Caco-2 (cell line): Measurements from ENCODE around the gene CARD9. TPM values are rescaled to one million over a fixed set of nuclear protein-coding genes. Genes with fewer than 3 reads are reported as not detected.

Experiments
- BruUV-seq: library from RNA; stranded (reverse); fragments of 400-500 nt; replicated peaks from 2 replicates; lab custom pipeline; 2021; lab: Mats Ljungman, UMichigan
- CTCF ChIA-PET: fragments of 300-600 bp; sonication (Branson Sonifier 250); formaldehyde crosslinking; loops from one replicate; lab custom pipeline; 2022; ENCODE audit warnings: antibody characterized with exemption; lab: Charles Lee
- POLR2A ChIA-PET: fragments of 300-600 bp; sonication (Branson Sonifier 250); formaldehyde crosslinking; loops from one replicate; lab custom pipeline; 2022; ENCODE audit warnings: antibody characterized with exemption; lab: Charles Lee
- DNase-seq, 2 experiments: peaks; one replicate each; pipeline versions ENCODE4 v3.0.0 to v3.0.0-alpha.2; 2020 to 2022
- H3K27me3 ChIP-seq: replicated peaks from 2 replicates; pipeline ENCODE4 v1.6.0; 2011; ENCODE audit warnings: low read length; ENCODE audit not compliant: control insufficient read depth, insufficient read depth
- H3K36me3 ChIP-seq: 2 replicates; pipeline ENCODE4 v1.5.1; 2011; ENCODE audit warnings: low read length; ENCODE audit not compliant: control insufficient read depth, insufficient read depth
- H3K4me1 ChIP-seq: fragments of 250-450 bp; sonication (Bioruptor Pico); 2 replicates; pipeline ENCODE4 v1.5.1; 2020; ENCODE audit warnings: mild to moderate bottlenecking
- H3K4me3 ChIP-seq: 2 replicates; pipeline ENCODE4 v1.5.1; 2011; ENCODE audit warnings: low read depth, mild to moderate bottlenecking, control low read depth, low read length
- H3K9me3 ChIP-seq: fragments of 250-450 bp; sonication (Bioruptor Pico); 2 replicates; pipeline ENCODE4 v1.5.1; 2020; ENCODE audit warnings: mild to moderate bottlenecking, moderate library complexity
- H3K27ac Mint-ChIP-seq: one replicate; pipeline ENCODE4 v1.8.0; 2022; ENCODE audit warnings: mixed read lengths; ENCODE audit not compliant: unreplicated experiment
- H3K27me3 Mint-ChIP-seq: one replicate; pipeline ENCODE4 v1.8.0; 2022; ENCODE audit warnings: mixed read lengths; ENCODE audit not compliant: insufficient read depth, unreplicated experiment
- H3K36me3 Mint-ChIP-seq: one replicate; pipeline ENCODE4 v1.8.0; 2022; ENCODE audit warnings: mild to moderate bottlenecking, mixed read lengths; ENCODE audit not compliant: insufficient read depth, unreplicated experiment
- H3K4me1 Mint-ChIP-seq: one replicate; pipeline ENCODE4 v1.8.0; 2022; ENCODE audit warnings: low read depth, mixed read lengths; ENCODE audit not compliant: unreplicated experiment
- H3K4me3 Mint-ChIP-seq: one replicate; pipeline ENCODE4 v1.8.0; 2022; ENCODE audit warnings: mild to moderate bottlenecking, moderate library complexity, mixed read lengths; ENCODE audit not compliant: unreplicated experiment
- H3K9me3 Mint-ChIP-seq: one replicate; pipeline ENCODE4 v1.8.0; 2022; ENCODE audit warnings: mixed read lengths; ENCODE audit not compliant: unreplicated experiment
- intact Hi-C: fragments of 100-400 bp; cut with micrococcal nuclease; formaldehyde crosslinking; loops from one replicate; pipeline ENCODE4 v1.10.0; 2022; ENCODE audit not compliant: unreplicated experiment
- total RNA-seq: library from RNA; stranded (reverse); gene quantifications from 2 replicates; pipeline ENCODE4 v1.2.3, GENCODE V29; 2022
- TF ChIP-seq, protein P1 (sequence below), 2 experiments: fragments of 200-600 bp in 1 of 2; IDR thresholded peaks; 1 replicate in 1 of 2; 2 replicates in 1 of 2; pipeline versions ENCODE4 v1.5.1 to v1.8.0; 2011 to 2022; ENCODE audit warnings: antibody characterized with exemption in 1 of 2, control low read depth in 1 of 2, inconsistent platforms in 1 of 2, low read depth in 1 of 2, low read length in 1 of 2, mild to moderate bottlenecking in 1 of 2, moderate library complexity in 1 of 2; ENCODE audit not compliant: insufficient read depth in 1 of 2, severe bottlenecking in 1 of 2, unreplicated experiment in 1 of 2

The CARD9 gene
- total RNA-seq, 1 experiment from 2014 or later: 1.7 TPM

DNA sequence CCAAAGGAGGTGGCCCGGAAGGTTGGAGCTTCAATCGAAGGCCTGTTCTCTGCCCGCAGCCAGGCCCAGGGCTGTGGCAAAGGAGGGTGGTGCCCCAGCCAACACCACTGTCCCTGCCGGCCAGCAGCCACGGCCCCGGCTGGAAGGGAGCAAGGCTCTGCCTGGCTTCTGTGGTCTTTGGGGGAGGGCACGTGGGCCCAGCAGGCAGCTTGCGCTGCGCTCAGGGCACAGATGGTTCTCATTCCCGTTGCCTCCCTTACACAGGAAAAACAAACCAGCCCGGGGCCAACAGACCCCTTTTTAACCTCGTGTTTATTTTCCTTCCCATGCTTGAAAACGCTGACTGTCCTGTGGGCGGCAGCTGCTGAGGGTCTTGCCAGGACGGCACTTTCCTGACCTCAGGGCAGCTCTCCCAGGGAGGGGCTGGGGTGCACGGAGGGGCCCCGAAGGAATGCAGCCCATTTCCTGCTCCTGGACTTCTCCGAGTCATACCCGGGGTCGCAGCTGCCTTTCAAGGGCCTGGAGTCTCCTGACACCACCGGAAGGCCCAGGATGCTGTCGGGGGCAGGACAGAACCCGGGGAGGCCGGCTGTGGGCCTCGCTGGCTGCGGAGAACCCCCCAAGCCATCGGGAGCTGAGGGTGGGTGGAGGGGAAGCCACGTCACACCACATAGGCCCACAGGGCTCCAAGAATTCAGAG is 47.3 kb downstream of the CARD9 start:
- CTCF ChIA-PET: no interaction called here
- peaks cover 34% of the 10 kb centered on the region for H3K4me1 ChIP-seq
- H3K9me3 Mint-ChIP-seq: no peaks in the 10 kb centered on the region
- no peaks in the 10 kb centered on the region for H3K27me3 ChIP-seq
- H3K4me1 Mint-ChIP-seq: peaks cover 6% of the 10 kb centered on the region
- H3K36me3 Mint-ChIP-seq: peaks cover 9% of the 10 kb centered on the region
- TF ChIP-seq, protein P1, sequence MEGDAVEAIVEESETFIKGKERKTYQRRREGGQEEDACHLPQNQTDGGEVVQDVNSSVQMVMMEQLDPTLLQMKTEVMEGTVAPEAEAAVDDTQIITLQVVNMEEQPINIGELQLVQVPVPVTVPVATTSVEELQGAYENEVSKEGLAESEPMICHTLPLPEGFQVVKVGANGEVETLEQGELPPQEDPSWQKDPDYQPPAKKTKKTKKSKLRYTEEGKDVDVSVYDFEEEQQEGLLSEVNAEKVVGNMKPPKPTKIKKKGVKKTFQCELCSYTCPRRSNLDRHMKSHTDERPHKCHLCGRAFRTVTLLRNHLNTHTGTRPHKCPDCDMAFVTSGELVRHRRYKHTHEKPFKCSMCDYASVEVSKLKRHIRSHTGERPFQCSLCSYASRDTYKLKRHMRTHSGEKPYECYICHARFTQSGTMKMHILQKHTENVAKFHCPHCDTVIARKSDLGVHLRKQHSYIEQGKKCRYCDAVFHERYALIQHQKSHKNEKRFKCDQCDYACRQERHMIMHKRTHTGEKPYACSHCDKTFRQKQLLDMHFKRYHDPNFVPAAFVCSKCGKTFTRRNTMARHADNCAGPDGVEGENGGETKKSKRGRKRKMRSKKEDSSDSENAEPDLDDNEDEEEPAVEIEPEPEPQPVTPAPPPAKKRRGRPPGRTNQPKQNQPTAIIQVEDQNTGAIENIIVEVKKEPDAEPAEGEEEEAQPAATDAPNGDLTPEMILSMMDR (IDR thresholded peaks at IDR 0.05; ENCODE audit: insufficient read depth in 1 of 2, low read depth in 1 of 2, low read length in 1 of 2, severe bottlenecking in 1 of 2, unreplicated experiment in 1 of 2): no peak
- intact Hi-C loops: loop anchor here (5.0 kb wide), 1 partner anchor 36 kb away; the partner anchor contains the start of gene DNLZ
- POLR2A ChIA-PET: no interaction called here
- BruUV-seq: no TSS peak
- H3K9me3 ChIP-seq: no peaks in the 10 kb centered on the region
- no peaks in the 10 kb centered on the region for H3K36me3 ChIP-seq
- H3K4me3 Mint-ChIP-seq: peak overlapping the region; percentile 68
- no peaks in the 10 kb centered on the region for H3K27me3 Mint-ChIP-seq
- DNase-seq: no peak
- H3K27ac Mint-ChIP-seq: no peak overlapping the region
- H3K4me3 ChIP-seq: no peak overlapping the region

DNA sequence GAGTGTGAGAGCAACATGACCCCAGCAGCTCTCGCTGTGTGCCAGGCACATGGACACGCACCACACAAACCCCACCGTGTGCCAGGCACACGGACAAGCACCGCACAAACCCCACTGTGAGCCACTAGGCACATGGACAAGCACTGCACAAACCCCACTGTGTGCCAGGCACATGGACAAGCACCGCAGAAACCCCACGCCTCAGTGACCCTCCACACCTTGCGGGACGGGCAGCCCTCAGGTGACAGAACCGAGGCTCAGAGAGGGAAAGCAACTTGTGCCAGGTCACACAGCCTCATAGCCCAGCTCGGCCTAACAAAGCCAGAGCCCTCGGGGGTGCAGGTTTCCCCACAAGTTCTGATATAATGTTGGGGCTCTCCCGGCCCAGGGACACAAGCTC is 48.1 kb downstream of the CARD9 start:
- no peaks in the 10 kb centered on the region for H3K9me3 Mint-ChIP-seq
- TF ChIP-seq, protein P1 (IDR thresholded peaks at IDR 0.05; ENCODE audit: insufficient read depth in 1 of 2, low read depth in 1 of 2, low read length in 1 of 2, severe bottlenecking in 1 of 2, unreplicated experiment in 1 of 2): no peak
- H3K4me3 Mint-ChIP-seq: no peak overlapping the region
- POLR2A ChIA-PET: no interaction called here
- no peak for DNase-seq
- H3K27me3 Mint-ChIP-seq: no peaks in the 10 kb centered on the region
- H3K9me3 ChIP-seq: no peaks in the 10 kb centered on the region
- no peak overlapping the region for H3K27ac Mint-ChIP-seq
- H3K36me3 Mint-ChIP-seq: peaks cover 9% of the 10 kb centered on the region
- no TSS peak for BruUV-seq
- CTCF ChIA-PET: no interaction called here
- H3K27me3 ChIP-seq: no peaks in the 10 kb centered on the region
- peaks cover 34% of the 10 kb centered on the region for H3K4me1 ChIP-seq
- H3K36me3 ChIP-seq: no peaks in the 10 kb centered on the region
- intact Hi-C loops: loop anchor here (5.0 kb wide), 1 partner anchor 37 kb away; the partner anchor contains the start of gene DNLZ
- H3K4me3 ChIP-seq: no peak overlapping the region
- peaks cover 6% of the 10 kb centered on the region for H3K4me1 Mint-ChIP-seq

DNA sequence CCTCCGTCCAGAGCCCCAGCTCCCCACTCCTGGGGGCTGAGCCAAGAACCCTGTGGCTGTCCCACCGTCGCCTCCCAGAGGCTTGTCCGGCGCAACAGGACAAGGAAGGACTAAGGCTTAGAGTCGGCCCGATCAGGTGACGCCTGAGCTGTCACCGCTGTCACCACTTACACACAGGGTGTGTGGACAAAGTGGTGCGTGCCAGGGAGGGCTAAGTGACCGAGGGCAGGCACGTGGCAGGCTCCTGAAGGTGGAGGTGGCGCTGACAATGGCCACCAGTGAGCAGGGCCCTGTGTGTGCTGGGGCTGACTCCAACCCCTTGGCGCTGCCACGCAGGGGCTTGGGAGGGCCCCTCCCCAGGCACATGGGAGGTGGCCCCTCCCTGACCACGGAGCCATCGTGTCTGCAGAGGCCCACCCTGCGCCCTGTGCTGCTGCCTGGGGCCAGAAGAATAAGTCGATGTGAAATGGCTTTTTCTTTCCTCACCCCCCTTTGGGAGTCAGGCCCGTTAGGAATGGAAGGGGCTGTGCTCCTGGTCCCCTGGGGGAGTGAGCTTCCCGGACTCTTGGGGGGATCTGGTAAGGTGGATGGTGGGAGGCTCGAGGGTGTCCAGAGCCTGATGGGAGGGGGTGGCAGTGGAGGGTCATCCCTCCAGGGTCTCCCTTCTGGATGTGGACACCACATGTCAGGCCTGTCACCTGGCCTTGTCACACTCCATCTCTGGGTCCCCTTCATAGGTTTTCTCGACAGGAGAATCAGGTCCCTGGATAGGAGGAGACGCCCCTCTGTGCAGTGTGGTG is 48.8 kb downstream of the CARD9 start:
- DNase-seq: no peak
- CTCF ChIA-PET: interaction anchor here (1.5 kb wide), 1 partner anchor 21 kb away, joined by 6 read pairs; no protein-coding TSS in a partner anchor
- no peak overlapping the region for H3K4me3 ChIP-seq
- H3K27me3 Mint-ChIP-seq: no peaks in the 10 kb centered on the region
- H3K36me3 ChIP-seq: no peaks in the 10 kb centered on the region
- H3K27ac Mint-ChIP-seq: no peak overlapping the region
- H3K4me1 ChIP-seq: peaks cover 34% of the 10 kb centered on the region
- POLR2A ChIA-PET: no interaction called here
- peaks cover 14% of the 10 kb centered on the region for H3K36me3 Mint-ChIP-seq
- intact Hi-C loops: loop anchor here (5.0 kb wide), 1 partner anchor 38 kb away; the partner anchor contains the start of gene DNLZ
- peaks cover 6% of the 10 kb centered on the region for H3K4me1 Mint-ChIP-seq
- H3K4me3 Mint-ChIP-seq: no peak overlapping the region
- TF ChIP-seq, protein P1 (IDR thresholded peaks at IDR 0.05; ENCODE audit: insufficient read depth in 1 of 2, low read depth in 1 of 2, low read length in 1 of 2, severe bottlenecking in 1 of 2, unreplicated experiment in 1 of 2): no peak
- H3K9me3 ChIP-seq: no peaks in the 10 kb centered on the region
- no TSS peak for BruUV-seq
- H3K27me3 ChIP-seq: no peaks in the 10 kb centered on the region
- no peaks in the 10 kb centered on the region for H3K9me3 Mint-ChIP-seq
